ENCODE data around the gene SEMA7A.
A peak's percentile ranks its signal among the peaks of the same experiment; 100 is the strongest.
"Not testable (repeated sequence)": the region's sequence is repeated elsewhere in the genome, so short reads cannot be mapped to it uniquely, and the experiment has no call there.

SEMA7A gene

GRCh38 chr15:74461847-74462511 lies 28.2 kb upstream of the SEMA7A start:
- Histone ChIP-seq H3K36me3 (ENCODE audit: control insufficient read depth, insufficient read depth, low read length, severe bottlenecking) (no peaks in the 10 kb centered on the region), H3K4me3 (ENCODE audit: low read length) (peak overlapping the region; percentile 99), H3K27me3 (replicated peaks; ENCODE audit: control insufficient read depth, insufficient read depth, low read length) (no peaks in the 10 kb centered on the region), H3K9ac (ENCODE audit: low read length) (peak overlapping the region; percentile 94), H3K9me3 (ENCODE audit: control insufficient read depth, low read length) (no peaks in the 10 kb centered on the region), H3K4me1 (ENCODE audit: control insufficient read depth, insufficient read depth, low read length) (peaks cover 12% of the 10 kb centered on the region)
- peak; percentile 29 for DNase-seq (ENCODE audit: low read depth)

- peaks cover 4% of the 10 kb centered on the region for H3K36me3 ChIP-seq (ENCODE audit: control insufficient read depth, insufficient read depth, low read length, severe bottlenecking)
- H3K4me1 ChIP-seq (ENCODE audit: control insufficient read depth, insufficient read depth, low read length), result peaks cover 12% of the 10 kb centered on the region
- no peaks in the 10 kb centered on the region for H3K27me3 ChIP-seq (replicated peaks; ENCODE audit: control insufficient read depth, insufficient read depth, low read length)
- peak within 1 kb of the TSS; percentile 99 for H3K4me3 ChIP-seq (ENCODE audit: low read length)
- H3K9me3 ChIP-seq (ENCODE audit: control insufficient read depth, low read length), result no peaks in the 10 kb centered on the region
- H3K9ac ChIP-seq (ENCODE audit: low read length), result peak within 1 kb of the TSS; percentile 94
- peak; percentile 99 for DNase-seq (ENCODE audit: low read depth)
Observed at GRCh38 chr15:74460871-74461846, 27.4 kb upstream of the SEMA7A start, which contains the start of gene UBL7. Gene UBL7 (minus strand): TSS chr15:74461160. CDS start chr15:74458867, 2,293 bp downstream.

GRCh38 chr15:74460298-74460697 lies 26.5 kb upstream of the SEMA7A start:
- Histone ChIP-seq H3K9ac (ENCODE audit: low read length) (peak overlapping the region; percentile 94), H3K36me3 (ENCODE audit: control insufficient read depth, insufficient read depth, low read length, severe bottlenecking) (peaks cover 8% of the 10 kb centered on the region)
- DNase-seq (ENCODE audit: low read depth), result no peak

GRCh38 chr15:74459798-74460197 lies 26.0 kb upstream of the SEMA7A start:
- not testable (repeated sequence) for DNase-seq (ENCODE audit: low read depth); H3K27me3 ChIP-seq (replicated peaks; ENCODE audit: control insufficient read depth, insufficient read depth, low read length); H3K9me3 ChIP-seq (ENCODE audit: control insufficient read depth, low read length)
- Histone ChIP-seq H3K36me3 (ENCODE audit: control insufficient read depth, insufficient read depth, low read length, severe bottlenecking) (peaks cover 13% of the 10 kb centered on the region), H3K4me1 (ENCODE audit: control insufficient read depth, insufficient read depth, low read length) (peaks cover 12% of the 10 kb centered on the region), H3K4me3 (ENCODE audit: low read length) (peak overlapping the region; percentile 99), H3K9ac (ENCODE audit: low read length) (peak overlapping the region; percentile 94)

More at GRCh38 chr15:74460298-74460697, 26.5 kb upstream of the SEMA7A start:
- Histone ChIP-seq H3K9me3 (ENCODE audit: control insufficient read depth, low read length) (no peaks in the 10 kb centered on the region), H3K4me3 (ENCODE audit: low read length) (peak overlapping the region; percentile 99), H3K4me1 (ENCODE audit: control insufficient read depth, insufficient read depth, low read length) (peaks cover 12% of the 10 kb centered on the region), H3K27me3 (replicated peaks; ENCODE audit: control insufficient read depth, insufficient read depth, low read length) (no peaks in the 10 kb centered on the region)

GRCh38 chr15:74458473-74458872 lies 24.7 kb upstream of the SEMA7A start:
- Histone ChIP-seq H3K4me1 (ENCODE audit: control insufficient read depth, insufficient read depth, low read length) (peaks cover 12% of the 10 kb centered on the region), H3K9ac (ENCODE audit: low read length) (no peak overlapping the region), H3K9me3 (ENCODE audit: control insufficient read depth, low read length) (no peaks in the 10 kb centered on the region), H3K4me3 (ENCODE audit: low read length) (no peak overlapping the region), H3K36me3 (ENCODE audit: control insufficient read depth, insufficient read depth, low read length, severe bottlenecking) (peaks cover 16% of the 10 kb centered on the region), H3K27me3 (replicated peaks; ENCODE audit: control insufficient read depth, insufficient read depth, low read length) (no peaks in the 10 kb centered on the region)
- DNase-seq (ENCODE audit: low read depth), result no peak

GRCh38 chr15:74457036-74457435 lies 23.3 kb upstream of the SEMA7A start:
- H3K4me3 ChIP-seq (ENCODE audit: low read length); H3K9ac ChIP-seq (ENCODE audit: low read length); H3K9me3 ChIP-seq (ENCODE audit: control insufficient read depth, low read length); H3K27me3 ChIP-seq (replicated peaks; ENCODE audit: control insufficient read depth, insufficient read depth, low read length); DNase-seq (ENCODE audit: low read depth): not testable (repeated sequence)
- Histone ChIP-seq H3K36me3 (ENCODE audit: control insufficient read depth, insufficient read depth, low read length, severe bottlenecking) (peaks cover 21% of the 10 kb centered on the region), H3K4me1 (ENCODE audit: control insufficient read depth, insufficient read depth, low read length) (peaks cover 15% of the 10 kb centered on the region)

- no peak overlapping the region for H3K4me3 ChIP-seq (ENCODE audit: low read length)
- peaks cover 37% of the 10 kb centered on the region for H3K36me3 ChIP-seq (ENCODE audit: control insufficient read depth, insufficient read depth, low read length, severe bottlenecking)
- H3K27me3 ChIP-seq (replicated peaks; ENCODE audit: control insufficient read depth, insufficient read depth, low read length), result no peaks in the 10 kb centered on the region
- no peaks in the 10 kb centered on the region for H3K9me3 ChIP-seq (ENCODE audit: control insufficient read depth, low read length)
- DNase-seq (ENCODE audit: low read depth), result no peak
- peaks cover 14% of the 10 kb centered on the region for H3K4me1 ChIP-seq (ENCODE audit: control insufficient read depth, insufficient read depth, low read length)
- H3K9ac ChIP-seq (ENCODE audit: low read length), result no peak overlapping the region
Observed at GRCh38 chr15:74454764-74455500, 21.2 kb upstream of the SEMA7A start.

GRCh38 chr15:74453925-74454763 lies 20.4 kb upstream of the SEMA7A start:
- Histone ChIP-seq H3K9ac (ENCODE audit: low read length) (no peak overlapping the region), H3K36me3 (ENCODE audit: control insufficient read depth, insufficient read depth, low read length, severe bottlenecking) (peaks cover 40% of the 10 kb centered on the region), H3K4me3 (ENCODE audit: low read length) (no peak overlapping the region), H3K27me3 (replicated peaks; ENCODE audit: control insufficient read depth, insufficient read depth, low read length) (no peaks in the 10 kb centered on the region), H3K4me1 (ENCODE audit: control insufficient read depth, insufficient read depth, low read length) (peaks cover 14% of the 10 kb centered on the region), H3K9me3 (ENCODE audit: control insufficient read depth, low read length) (no peaks in the 10 kb centered on the region)
- no peak for DNase-seq (ENCODE audit: low read depth)

GRCh38 chr15:74451861-74452835 lies 18.4 kb upstream of the SEMA7A start:
- DNase-seq (ENCODE audit: low read depth), result no peak
- peaks cover 59% of the 10 kb centered on the region for H3K36me3 ChIP-seq (ENCODE audit: control insufficient read depth, insufficient read depth, low read length, severe bottlenecking)
- H3K4me1 ChIP-seq (ENCODE audit: control insufficient read depth, insufficient read depth, low read length), result peaks cover 14% of the 10 kb centered on the region
- no peaks in the 10 kb centered on the region for H3K9me3 ChIP-seq (ENCODE audit: control insufficient read depth, low read length)
- no peak overlapping the region for H3K4me3 ChIP-seq (ENCODE audit: low read length)
- no peaks in the 10 kb centered on the region for H3K27me3 ChIP-seq (replicated peaks; ENCODE audit: control insufficient read depth, insufficient read depth, low read length)
- H3K9ac ChIP-seq (ENCODE audit: low read length), result no peak overlapping the region
